ENCODE measurements around the gene SIDT1.

Gene SIDT1

DNA sequence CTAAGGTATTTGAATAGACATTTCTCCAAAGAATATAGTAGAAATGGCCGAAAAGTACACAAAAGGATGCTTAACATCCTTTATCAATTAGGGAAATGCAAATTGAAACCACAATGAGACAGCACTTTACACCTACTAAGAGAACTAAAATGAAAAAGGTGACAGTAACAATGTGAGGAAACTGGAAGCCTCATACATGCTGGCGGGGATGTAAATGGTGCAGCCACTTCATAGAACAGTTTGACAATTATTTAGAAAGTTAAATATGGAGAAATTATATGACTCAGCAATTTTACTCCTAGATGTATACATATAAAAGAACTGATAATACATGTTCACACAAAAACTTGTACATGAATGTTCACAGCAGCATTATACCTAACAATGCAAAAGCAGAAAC is 30.8 kb upstream of the SIDT1 start:
- TF ChIP-seq CTCF (IDR thresholded peaks at IDR 0.05; ENCODE audit: low read depth, low read length): no peak
- in situ Hi-C loops (cut with HindIII; ENCODE audit: low sequenced_read_pairs): no loop called here
- H3K4me3 ChIP-seq (ENCODE audit: low read depth, low read length): no peak overlapping the region
- no peak for DNase-seq (ENCODE audit: low read depth, low spot score)

- in situ Hi-C loops (cut with HindIII; ENCODE audit: low sequenced_read_pairs): no loop called here
- no peak for TF ChIP-seq CTCF (IDR thresholded peaks at IDR 0.05; ENCODE audit: low read depth, low read length)
- H3K4me3 ChIP-seq (ENCODE audit: low read depth, low read length): no peak overlapping the region
- DNase-seq (ENCODE audit: low read depth, low spot score): no peak
Measured at GRCh38 chr3:113505867-113506266, 26.5 kb upstream of the SIDT1 start.

DNA sequence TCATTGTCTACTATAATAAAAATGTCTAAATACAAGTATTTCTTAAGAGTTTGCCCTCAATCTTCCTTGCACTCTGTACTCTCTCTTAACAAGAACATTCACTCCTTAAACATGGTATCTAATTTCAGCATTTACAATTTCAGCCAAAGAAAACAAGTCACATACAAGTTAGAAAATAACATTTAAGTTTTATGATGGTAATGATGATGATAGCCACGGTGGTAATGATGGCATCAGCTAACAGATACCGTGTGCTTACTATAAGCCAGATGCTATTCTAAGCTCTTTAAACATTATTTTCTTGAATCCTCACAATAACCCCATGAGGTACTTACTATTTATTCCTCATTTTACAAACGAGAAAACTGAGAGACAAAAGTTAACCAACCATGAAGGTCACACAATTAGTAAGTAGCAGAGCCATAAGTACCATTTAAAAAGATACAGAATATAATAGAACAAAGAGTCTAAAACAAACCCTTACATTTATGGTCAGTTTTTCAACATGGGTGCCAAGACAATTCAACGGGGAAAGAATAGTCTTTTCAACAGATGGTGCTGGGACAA is 24.8 kb upstream of the SIDT1 start:
- TF ChIP-seq CTCF (IDR thresholded peaks at IDR 0.05; ENCODE audit: low read depth, low read length): no peak
- in situ Hi-C loops (cut with HindIII; ENCODE audit: low sequenced_read_pairs): no loop called here
- no peak for DNase-seq (ENCODE audit: low read depth, low spot score)
- H3K4me3 ChIP-seq (ENCODE audit: low read depth, low read length): no peak overlapping the region

GRCh38 chr3:113508966-113509365 is 23.4 kb upstream of the SIDT1 start:
- no peak for DNase-seq (ENCODE audit: low read depth, low spot score)
- in situ Hi-C loops (cut with HindIII; ENCODE audit: low sequenced_read_pairs): no loop called here
- TF ChIP-seq CTCF (IDR thresholded peaks at IDR 0.05; ENCODE audit: low read depth, low read length): no peak
- H3K4me3 ChIP-seq (ENCODE audit: low read depth, low read length): no peak overlapping the region

- in situ Hi-C loops (cut with HindIII; ENCODE audit: low sequenced_read_pairs): no loop called here
Measured at GRCh38 chr3:113514265-113514769, 18.0 kb upstream of the SIDT1 start.

DNA sequence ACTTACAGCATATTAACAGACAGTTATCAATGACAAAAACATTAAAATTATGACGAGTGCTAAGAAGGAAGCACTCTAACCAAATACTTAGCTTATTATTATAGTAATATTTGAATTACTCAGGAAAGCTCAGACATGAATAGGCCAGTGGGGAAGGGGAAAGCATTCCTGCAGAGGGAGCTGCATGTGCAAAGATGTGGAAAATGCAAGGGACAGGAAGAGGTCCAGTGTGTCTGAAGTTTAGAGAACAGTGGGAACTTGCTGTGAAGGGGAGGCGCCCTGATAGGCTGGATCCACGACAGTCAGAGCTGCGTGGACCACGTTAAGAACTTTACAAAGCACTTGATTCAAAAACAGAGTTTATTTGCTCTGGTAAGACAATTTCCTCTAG is 16.2 kb upstream of the SIDT1 start:
- no peak for TF ChIP-seq CTCF (IDR thresholded peaks at IDR 0.05; ENCODE audit: low read depth, low read length)
- in situ Hi-C loops (cut with HindIII; ENCODE audit: low sequenced_read_pairs): no loop called here
- H3K4me3 ChIP-seq (ENCODE audit: low read depth, low read length): no peak overlapping the region
- no peak for DNase-seq (ENCODE audit: low read depth, low spot score)

More at GRCh38 chr3:113514265-113514769, 18.0 kb upstream of the SIDT1 start:
- peak overlapping the region; percentile 96 for H3K4me3 ChIP-seq (ENCODE audit: low read depth, low read length)
- DNase-seq (ENCODE audit: low read depth, low spot score): peak; percentile 15
- TF ChIP-seq CTCF (IDR thresholded peaks at IDR 0.05; ENCODE audit: low read depth, low read length): no peak

All from astrocyte of the spinal cord (primary cell).